ENCODE results near the gene SRSF4. TPM values are rescaled to one million over a fixed set of nuclear protein-coding genes. Genes with fewer than 3 reads are reported as not detected.
"Not testable (repeated sequence)": the region's sequence is repeated elsewhere in the genome, so short reads cannot be mapped to it uniquely, and the experiment has no call there.

SRSF4 gene
- total RNA-seq, 1 experiment from 2014 or later = 44.1 TPM

DNA sequence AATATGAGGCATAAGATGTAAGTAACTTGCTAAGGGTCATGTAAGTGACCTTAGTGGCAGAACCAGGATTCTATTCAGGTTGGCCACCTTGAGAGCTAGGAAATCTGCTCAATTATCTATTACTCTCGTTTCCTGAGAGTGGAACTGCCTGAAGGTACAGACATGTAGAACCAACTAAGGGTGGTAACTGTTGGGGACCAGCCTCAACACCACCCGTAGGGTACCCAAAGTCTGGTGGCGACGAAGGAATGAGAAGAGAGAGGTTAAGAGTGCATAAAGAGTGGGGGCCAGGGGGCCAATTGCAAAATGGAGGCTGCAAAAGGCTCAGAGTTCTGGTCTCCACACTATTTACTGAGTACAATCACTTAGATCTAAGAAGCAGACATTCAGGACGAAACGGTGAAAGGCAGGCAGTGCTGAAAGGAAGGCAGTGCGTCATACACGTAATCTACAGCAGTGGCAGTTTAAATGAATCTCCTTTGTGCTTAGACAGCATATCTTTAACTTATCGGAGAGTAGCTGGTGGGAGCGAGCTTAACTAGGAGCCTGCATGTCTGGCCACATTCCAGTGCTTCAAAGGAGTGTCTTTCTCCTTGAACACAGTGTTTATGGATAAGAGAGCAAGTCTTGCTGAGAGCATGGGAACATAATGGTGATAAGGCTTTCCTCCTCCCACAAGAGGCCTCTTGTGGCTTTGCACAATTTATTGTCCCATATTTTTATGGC is 25.0 kb downstream of the SRSF4 start:
- DNase-seq = peak; percentile 71 to 76
- Mint-ChIP-seq H3K4me3 (ENCODE audit: unreplicated experiment) (peak overlapping the region; percentile 52), H3K27me3 (ENCODE audit: insufficient read depth, unreplicated experiment) (no peaks in the 10 kb centered on the region), H3K36me3 (ENCODE audit: insufficient read depth, unreplicated experiment) (peaks cover 82% of the 10 kb centered on the region), H3K4me1 (ENCODE audit: low read depth, unreplicated experiment) (no peaks in the 10 kb centered on the region), H3K27ac (ENCODE audit: unreplicated experiment) (peak overlapping the region; percentile 82), H3K9me3 (ENCODE audit: unreplicated experiment) (no peaks in the 10 kb centered on the region)
- ChIA-PET POLR2A (interaction anchor here (0.7 to 1.2 kb wide), 2 partner anchors 9 to 30 kb away, joined by 3 read pairs; no protein-coding TSS in a partner anchor), CTCF (interaction anchor here (0.9 to 1.2 kb wide), 4 partner anchors 10 to 67 kb away, joined by 3 to 7 read pairs (median 3); partner anchors contain the start of gene SRSF4)
- TF ChIP-seq, protein P1, sequence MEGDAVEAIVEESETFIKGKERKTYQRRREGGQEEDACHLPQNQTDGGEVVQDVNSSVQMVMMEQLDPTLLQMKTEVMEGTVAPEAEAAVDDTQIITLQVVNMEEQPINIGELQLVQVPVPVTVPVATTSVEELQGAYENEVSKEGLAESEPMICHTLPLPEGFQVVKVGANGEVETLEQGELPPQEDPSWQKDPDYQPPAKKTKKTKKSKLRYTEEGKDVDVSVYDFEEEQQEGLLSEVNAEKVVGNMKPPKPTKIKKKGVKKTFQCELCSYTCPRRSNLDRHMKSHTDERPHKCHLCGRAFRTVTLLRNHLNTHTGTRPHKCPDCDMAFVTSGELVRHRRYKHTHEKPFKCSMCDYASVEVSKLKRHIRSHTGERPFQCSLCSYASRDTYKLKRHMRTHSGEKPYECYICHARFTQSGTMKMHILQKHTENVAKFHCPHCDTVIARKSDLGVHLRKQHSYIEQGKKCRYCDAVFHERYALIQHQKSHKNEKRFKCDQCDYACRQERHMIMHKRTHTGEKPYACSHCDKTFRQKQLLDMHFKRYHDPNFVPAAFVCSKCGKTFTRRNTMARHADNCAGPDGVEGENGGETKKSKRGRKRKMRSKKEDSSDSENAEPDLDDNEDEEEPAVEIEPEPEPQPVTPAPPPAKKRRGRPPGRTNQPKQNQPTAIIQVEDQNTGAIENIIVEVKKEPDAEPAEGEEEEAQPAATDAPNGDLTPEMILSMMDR (IDR thresholded peaks at IDR 0.05; ENCODE audit: insufficient read depth in 1 of 2, low read depth in 1 of 2, low read length in 1 of 2, severe bottlenecking in 1 of 2, unreplicated experiment in 1 of 2) = no peak
- Histone ChIP-seq H3K4me3 (ENCODE audit: low read depth, low read length) (no peak overlapping the region), H3K36me3 (ENCODE audit: control insufficient read depth, insufficient read depth, low read length) (peaks cover 2% of the 10 kb centered on the region; the same call in 1 of the 2 replicates), H3K9me3 (peaks cover 4% of the 10 kb centered on the region; the same call in 1 of the 2 replicates), H3K27me3 (replicated peaks; ENCODE audit: control insufficient read depth, insufficient read depth, low read length) (no peaks in the 10 kb centered on the region), H3K4me1 (peaks cover 16% of the 10 kb centered on the region)
- intact Hi-C loops (cut with micrococcal nuclease; ENCODE audit: unreplicated experiment) = no loop called here
- no TSS peak for BruUV-seq (replicated peaks)

DNA sequence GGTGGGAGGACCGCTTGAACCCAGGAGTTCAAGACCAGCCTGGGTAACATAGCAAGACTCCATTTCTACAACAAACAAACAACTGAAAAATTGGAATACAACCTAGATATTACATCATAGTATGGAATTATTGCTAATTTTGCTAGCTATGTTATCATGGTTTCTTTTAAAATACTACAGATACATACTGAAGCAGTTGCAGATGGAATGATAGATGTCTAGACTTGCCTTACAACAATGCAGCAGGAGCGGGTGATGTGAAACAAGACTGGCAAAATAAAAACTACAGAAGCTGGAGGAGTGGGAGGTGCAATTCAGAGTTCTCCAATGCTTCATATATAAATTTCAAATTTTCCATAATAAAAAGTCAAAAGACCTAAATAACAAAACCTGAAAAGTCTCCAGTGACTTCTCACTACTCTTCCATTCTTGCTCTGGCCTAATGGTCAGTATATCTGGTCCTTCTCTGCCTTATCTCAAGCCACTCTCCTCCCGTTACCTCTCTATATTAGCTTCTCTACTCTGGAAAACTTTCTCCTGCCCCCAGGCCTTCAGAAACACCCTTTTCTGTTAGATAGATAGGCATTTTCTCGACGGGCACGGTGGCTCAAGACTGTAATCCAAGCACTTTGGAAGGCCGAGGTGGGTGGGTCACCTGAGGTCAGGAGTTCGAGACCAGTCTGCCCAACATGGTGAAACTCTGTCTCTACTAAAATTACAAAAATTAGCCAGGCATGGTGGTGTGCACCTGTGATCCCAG is 29.5 kb downstream of the SRSF4 start:
- no peak for DNase-seq
- no peaks in the 10 kb centered on the region; the same call in none of the 2 replicates for H3K36me3 ChIP-seq (ENCODE audit: control insufficient read depth, insufficient read depth, low read length)
- H3K9me3 ChIP-seq = peaks cover 2% of the 10 kb centered on the region; the same call in 1 of the 2 replicates
- H3K9me3 Mint-ChIP-seq (ENCODE audit: unreplicated experiment) = no peaks in the 10 kb centered on the region
- ChIA-PET CTCF (no interaction called here), POLR2A (no interaction called here)
- TF ChIP-seq, protein P1 (IDR thresholded peaks at IDR 0.05; ENCODE audit: insufficient read depth in 1 of 2, low read depth in 1 of 2, low read length in 1 of 2, severe bottlenecking in 1 of 2, unreplicated experiment in 1 of 2) = no peak
- BruUV-seq (replicated peaks) = no TSS peak
- H3K27me3 Mint-ChIP-seq (ENCODE audit: insufficient read depth, unreplicated experiment) = no peaks in the 10 kb centered on the region
- H3K4me1 Mint-ChIP-seq (ENCODE audit: low read depth, unreplicated experiment) = peaks cover 9% of the 10 kb centered on the region
- intact Hi-C loops (cut with micrococcal nuclease; ENCODE audit: unreplicated experiment) = no loop called here
- H3K4me3 Mint-ChIP-seq (ENCODE audit: unreplicated experiment) = no peak overlapping the region
- peaks cover 10% of the 10 kb centered on the region for H3K4me1 ChIP-seq
- no peaks in the 10 kb centered on the region for H3K27me3 ChIP-seq (replicated peaks; ENCODE audit: control insufficient read depth, insufficient read depth, low read length)
- peaks cover 92% of the 10 kb centered on the region for H3K36me3 Mint-ChIP-seq (ENCODE audit: insufficient read depth, unreplicated experiment)
- no peak overlapping the region for H3K27ac Mint-ChIP-seq (ENCODE audit: unreplicated experiment)
- H3K4me3 ChIP-seq (ENCODE audit: low read depth, low read length) = no peak overlapping the region

DNA sequence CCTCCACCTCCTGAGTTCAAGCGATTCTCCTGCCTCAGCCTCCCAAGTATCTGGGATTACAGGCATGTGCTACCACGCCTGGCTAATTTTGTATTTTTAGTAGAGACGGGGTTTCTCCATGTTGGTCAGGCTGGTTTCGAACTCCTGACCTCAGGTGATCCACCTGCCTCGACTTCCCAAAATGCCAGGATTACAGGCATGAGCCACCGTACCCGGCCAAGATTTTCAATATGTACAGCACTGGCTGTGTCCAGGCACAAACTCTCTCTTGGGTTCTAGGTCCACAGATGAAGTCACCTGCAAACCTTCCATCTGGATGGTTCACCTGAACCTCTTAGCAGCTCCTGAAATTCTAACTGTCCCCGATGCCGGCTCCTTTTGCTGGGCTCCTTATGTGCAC is 31.4 kb downstream of the SRSF4 start:
- H3K4me3 Mint-ChIP-seq (ENCODE audit: unreplicated experiment); CTCF ChIA-PET; intact Hi-C loops (cut with micrococcal nuclease; ENCODE audit: unreplicated experiment); H3K36me3 ChIP-seq (ENCODE audit: control insufficient read depth, insufficient read depth, low read length); DNase-seq; H3K27me3 ChIP-seq (replicated peaks; ENCODE audit: control insufficient read depth, insufficient read depth, low read length); H3K27me3 Mint-ChIP-seq (ENCODE audit: insufficient read depth, unreplicated experiment); H3K9me3 ChIP-seq; POLR2A ChIA-PET; H3K4me3 ChIP-seq (ENCODE audit: low read depth, low read length); BruUV-seq (replicated peaks); H3K9me3 Mint-ChIP-seq (ENCODE audit: unreplicated experiment): not testable (repeated sequence)
- Mint-ChIP-seq H3K36me3 (ENCODE audit: insufficient read depth, unreplicated experiment) (peaks cover 100% of the 10 kb centered on the region), H3K4me1 (ENCODE audit: low read depth, unreplicated experiment) (peaks cover 18% of the 10 kb centered on the region), H3K27ac (ENCODE audit: unreplicated experiment) (peak overlapping the region; percentile 42)
- peaks cover 14% of the 10 kb centered on the region for H3K4me1 ChIP-seq

All from Caco-2 (cell line).